Hepatic stellate cell (primary cell): ENCODE results near the gene KDM4B.

Source experiments
- DNase-seq: peaks from one replicate; pipeline ENCODE4 v3.0.0; 2011; ENCODE audit warnings: low spot score

Gene KDM4B

GRCh38 chr19:5013761-5014160 lies 44.8 kb downstream of the KDM4B start:
- DNase-seq = no peak

DNA sequence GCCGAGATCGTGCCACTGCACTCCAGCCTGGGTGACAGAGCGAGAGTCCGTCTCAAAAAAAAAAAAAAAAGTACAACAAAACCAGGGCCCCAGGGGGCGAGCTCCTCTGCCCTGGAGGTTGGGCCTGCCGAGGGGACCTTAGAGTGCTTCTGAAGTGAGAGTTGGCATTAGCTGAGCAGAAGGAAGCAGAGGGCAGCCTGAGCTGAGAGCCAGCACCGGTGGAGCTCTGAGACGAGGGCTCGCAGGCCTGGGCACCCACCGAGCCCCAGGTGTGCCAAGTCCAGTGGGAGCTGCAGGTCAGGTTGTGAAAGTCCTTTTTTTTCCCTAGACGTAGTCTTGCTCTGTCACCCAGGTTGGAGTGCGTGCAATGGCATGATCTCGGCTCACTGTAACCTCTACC lies 46.0 kb downstream of the KDM4B start:
- no peak for DNase-seq

GRCh38 chr19:5016268-5016667 lies 47.4 kb downstream of the KDM4B start:
- no peak for DNase-seq

GRCh38 chr19:5016781-5017180 lies 47.9 kb downstream of the KDM4B start:
- no peak for DNase-seq

- DNase-seq = no peak
Measured at GRCh38 chr19:5017235-5017634, 48.3 kb downstream of the KDM4B start.

- peak; percentile 70 for DNase-seq
Measured at GRCh38 chr19:5018224-5019015, 49.5 kb downstream of the KDM4B start.

- no peak for DNase-seq
Measured at GRCh38 chr19:5020368-5020767, 51.5 kb downstream of the KDM4B start.

GRCh38 chr19:5021046-5021445 lies 52.1 kb downstream of the KDM4B start:
- DNase-seq = no peak

DNA sequence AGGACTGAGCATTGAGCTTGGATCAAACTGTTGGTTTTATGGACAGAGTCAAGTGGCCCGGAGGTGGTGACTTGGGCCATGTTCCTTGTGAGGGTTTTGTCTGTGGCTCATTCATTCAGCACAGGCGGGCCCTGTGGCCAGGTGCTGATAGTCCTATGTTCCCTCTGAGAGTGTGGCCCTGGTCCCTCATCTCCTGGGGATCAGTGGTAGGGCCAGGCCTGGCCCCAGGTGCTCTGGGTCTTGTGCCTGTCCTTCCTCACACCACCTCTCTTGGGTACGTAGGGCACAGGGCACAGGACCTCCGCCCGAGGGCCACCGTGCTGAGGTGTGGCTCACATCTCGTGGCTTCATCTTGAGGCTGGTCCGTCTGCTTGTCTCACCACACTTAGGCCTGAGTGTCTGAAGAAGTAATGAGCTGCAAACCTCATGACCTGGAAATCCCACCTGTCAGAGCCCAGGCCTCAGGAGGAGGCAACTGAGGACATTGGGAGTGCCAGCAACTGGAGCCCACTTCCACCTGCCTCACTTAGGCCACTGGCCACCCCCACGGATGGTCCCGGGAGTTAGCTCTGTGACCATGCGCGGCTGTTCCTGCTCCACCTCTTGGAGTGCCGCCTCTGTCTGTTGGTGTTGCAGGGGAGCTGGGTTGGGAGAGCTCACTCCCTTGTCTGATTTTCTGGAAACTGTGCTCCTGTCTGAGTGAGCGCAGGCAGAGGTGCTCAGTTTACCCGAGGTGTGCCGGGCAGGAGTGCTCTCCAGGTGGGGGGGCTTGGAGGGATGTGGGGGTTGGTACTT lies 53.4 kb downstream of the KDM4B start:
- DNase-seq = no peak

DNA sequence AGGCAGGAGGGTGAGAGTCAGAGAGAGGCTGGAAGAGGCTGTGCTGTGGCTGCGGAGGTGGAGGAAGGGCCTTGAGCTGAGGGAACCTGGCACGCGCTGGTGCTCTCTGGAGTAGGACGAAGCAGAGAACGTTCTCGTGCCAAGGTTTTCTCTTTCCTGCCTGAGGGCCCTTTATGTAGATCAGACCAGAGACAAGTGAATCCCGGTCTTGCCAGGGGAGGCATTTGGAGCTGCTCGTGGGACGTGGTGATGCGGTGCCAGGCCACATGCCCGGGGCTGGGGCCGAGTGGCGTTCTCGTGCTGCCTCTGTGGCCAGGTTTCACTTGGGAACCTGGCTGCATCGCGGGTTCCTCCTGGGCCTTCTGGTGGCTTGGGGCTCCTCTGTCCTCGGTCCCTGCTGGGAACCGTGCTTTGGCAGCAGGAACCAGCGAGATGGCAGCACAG lies 54.2 kb downstream of the KDM4B start:
- no peak for DNase-seq

GRCh38 chr19:5024282-5024681 lies 55.4 kb downstream of the KDM4B start:
- no peak for DNase-seq

DNA sequence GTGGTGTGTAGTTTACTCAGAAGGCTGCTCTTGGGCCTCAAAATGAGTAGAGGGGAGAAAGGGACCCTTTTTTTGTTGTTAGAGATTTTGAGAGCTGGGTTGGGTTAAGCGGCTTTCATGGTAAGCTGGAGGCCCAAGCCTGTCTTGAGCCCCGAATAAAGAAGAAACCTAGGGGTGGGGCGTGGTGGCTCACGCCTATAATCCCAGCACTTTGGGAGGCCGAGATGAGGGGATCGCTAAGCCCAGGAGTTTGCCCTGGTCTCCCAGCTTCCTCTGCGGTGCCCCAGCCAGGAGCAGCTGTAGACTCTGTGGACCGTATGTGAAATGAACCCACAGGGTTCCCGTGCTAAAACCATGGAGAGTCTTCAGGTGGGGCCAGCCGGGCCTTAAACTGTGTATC lies 56.1 kb downstream of the KDM4B start:
- DNase-seq = no peak

DNA sequence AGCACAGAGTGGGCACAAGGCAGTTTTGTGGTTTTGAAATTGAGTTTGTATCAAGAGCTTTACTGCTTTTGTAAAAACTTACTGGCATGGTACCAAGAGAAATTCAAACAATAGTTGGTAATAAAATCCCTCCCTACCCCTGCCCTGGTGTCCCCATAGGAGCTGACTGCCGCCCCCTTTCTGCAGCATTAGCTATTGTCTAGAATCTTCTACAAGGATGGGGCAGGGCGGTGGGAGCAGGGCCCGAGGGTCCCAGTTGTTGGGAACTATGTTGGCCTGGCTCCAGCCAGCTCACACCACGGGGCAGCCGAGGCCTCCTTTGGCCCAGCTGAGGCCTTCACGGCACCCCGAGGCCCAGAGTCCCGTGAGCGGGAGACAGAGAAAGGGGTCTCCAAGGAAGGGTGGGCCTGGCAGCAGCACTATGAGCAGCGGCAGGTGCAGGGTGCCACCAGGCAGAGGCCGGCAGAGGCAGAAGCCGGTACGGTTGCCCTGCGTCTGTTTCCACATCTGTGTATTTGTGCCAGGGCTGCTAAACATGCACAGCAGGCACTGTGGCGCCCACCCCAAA lies 57.9 kb downstream of the KDM4B start:
- no peak for DNase-seq

- DNase-seq = no peak
Measured at GRCh38 chr19:5028229-5028886, 59.4 kb downstream of the KDM4B start.

GRCh38 chr19:5029596-5029995 lies 60.7 kb downstream of the KDM4B start:
- peak; percentile 64 for DNase-seq

DNA sequence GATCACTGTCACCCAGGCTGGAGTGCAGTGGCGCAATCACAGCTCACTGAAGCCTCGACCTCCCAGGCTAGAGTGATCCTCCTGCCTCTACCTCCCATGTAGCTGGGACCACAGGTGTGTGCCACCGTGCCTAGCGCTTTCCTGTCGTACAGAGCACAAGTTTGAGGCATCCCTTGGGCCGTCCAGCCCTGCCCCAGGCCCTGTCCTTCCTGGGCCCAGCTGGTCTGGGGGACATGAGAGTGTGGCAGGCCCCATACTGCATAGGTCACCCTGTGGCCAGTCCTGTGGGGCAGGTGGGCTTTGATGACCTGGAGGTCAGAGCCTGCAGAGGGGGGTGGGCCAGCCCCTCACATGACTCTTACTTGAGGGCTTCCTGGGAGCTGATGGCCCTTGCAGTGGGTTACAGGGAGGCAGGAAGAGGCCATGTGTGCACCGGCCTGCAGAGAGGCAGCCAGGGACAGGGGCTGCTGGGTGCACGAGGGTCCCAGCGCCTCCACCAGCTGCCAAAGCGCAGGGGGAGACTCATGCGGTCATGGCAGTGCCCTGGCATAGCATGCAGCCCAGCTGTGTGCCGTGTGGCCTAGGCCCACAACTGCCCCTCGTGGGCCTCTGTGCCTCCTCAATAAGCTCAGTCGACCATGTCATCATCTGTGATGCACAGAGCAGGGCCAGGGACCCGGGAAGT lies 61.4 kb downstream of the KDM4B start:
- DNase-seq = no peak

- DNase-seq = no peak
Measured at GRCh38 chr19:5030822-5031221, 61.9 kb downstream of the KDM4B start.

DNA sequence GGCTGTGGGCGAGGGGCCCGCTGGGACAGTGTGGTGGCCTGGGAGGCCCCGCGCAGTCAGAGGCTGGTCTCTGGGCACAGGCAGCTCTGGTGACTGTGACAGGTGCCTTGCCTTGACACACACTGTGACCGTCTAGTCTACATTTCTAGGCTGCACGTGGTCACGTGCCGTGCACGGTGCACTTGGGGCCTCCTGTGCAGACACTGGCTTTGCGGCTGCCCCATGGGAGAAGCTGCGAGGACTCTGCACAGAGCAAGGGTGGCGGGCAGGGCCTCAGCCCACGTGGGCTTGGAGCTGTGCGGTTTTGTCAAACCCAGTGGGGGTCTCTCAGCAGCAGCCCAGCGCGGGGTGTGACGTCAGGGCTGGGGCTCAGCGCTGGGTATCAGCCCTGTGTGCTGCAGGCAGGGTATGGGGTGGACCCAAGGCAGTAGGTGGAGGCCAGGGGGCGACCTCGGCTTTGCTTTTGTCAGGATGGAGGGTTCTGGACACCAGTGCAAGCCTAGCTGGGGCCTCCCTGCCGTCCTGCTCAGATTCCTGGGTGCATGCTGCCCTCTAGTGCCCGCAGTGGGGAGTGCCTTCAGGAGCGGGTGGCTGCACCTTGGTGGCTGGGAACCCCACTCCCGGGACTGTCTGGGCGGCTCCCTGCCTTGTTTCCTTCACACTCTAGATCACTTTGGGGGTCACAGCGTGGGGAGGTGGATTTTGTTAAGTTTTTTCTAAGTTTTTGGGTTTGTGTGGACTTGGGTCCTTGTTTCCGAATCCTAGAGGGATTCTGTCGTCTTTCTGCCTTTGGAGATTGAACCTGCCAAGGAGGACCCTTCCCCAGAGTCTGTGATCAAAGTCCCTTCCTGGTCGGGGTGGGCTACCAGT lies 62.6 kb downstream of the KDM4B start:
- DNase-seq = peak; percentile 97

DNA sequence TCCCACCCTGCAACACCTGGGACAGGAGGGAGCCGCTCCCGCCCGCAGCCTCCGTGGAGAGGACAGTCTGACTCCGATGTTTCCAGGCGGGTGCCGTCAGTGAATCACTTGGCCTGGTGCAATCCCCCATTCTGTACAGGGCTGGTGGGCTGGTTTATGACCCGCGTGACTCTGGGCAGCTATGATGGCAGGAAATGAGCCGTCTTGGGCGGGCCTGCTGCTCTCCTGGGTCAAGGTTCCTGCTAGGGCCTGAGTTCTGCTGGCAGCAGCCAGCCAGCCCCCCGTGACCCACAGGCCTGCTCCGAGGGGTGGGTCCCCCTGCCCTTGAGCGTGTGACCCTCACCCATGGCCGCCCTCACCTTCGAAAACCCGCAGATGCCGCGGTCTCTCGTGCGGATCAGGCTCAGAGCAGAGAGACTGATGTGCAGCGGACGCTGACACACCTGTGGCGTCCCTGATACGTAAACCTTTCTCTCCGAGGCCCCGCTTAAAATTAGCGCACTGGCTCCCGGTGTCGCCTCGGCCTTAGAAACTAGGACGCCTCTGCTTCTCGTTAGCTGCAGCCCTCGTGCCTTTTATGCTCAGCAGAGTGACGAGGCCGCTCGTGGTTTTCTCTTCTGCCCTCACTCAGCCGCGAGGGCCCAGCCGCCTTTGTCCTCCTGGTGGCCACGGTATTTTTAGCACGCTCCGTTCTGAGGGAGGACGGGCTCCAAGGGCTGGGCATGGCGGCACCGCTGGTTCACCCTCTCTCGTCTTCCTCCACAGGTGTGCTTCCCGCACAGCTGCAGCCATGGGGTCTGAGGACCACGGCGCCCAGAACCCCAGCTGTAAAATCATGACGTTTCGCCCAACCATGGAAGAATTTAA lies 63.4 kb downstream of the KDM4B start:
- DNase-seq = no peak
